Measurements from ENCODE around the gene CHMP2B.

DNA sequence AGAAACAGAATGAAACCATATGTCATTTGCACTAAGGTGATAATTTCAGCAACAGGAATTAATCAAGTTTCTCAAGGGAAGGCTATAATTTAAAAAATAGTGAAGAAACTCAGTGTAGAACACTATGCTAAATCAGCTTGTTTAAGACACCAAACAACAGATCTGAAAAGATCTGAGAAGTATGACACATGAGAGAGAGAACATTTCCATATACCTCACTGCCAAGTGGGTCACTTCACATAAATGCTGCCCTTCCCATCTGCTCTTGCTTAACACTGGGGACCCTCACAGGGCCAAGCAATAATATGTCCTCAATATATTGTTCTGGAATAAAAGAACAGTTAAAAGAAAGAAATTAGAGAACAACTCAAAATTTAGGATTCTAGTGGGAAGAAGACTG lies 45.6 kb upstream of the CHMP2B start:
- TF ChIP-seq GATA1 (IDR thresholded peaks at IDR 0.05; ENCODE audit: low read depth, low read length) (no peak), POLR2A (IDR thresholded peaks at IDR 0.05; ENCODE audit: low read length) (no peak)

Data from erythroblast (primary cell).